Kidney tubule cell (primary cell): ENCODE measurements around the gene OPN1LW.
"Not testable (repeated sequence)": the region's sequence is repeated elsewhere in the genome, so short reads cannot be mapped to it uniquely, and the experiment has no call there.

Experiments used
- DNase-seq: peaks from one replicate; pipeline ENCODE4 v3.0.0-alpha.2; 2018; ENCODE audit warnings: low spot score

The OPN1LW gene

DNA sequence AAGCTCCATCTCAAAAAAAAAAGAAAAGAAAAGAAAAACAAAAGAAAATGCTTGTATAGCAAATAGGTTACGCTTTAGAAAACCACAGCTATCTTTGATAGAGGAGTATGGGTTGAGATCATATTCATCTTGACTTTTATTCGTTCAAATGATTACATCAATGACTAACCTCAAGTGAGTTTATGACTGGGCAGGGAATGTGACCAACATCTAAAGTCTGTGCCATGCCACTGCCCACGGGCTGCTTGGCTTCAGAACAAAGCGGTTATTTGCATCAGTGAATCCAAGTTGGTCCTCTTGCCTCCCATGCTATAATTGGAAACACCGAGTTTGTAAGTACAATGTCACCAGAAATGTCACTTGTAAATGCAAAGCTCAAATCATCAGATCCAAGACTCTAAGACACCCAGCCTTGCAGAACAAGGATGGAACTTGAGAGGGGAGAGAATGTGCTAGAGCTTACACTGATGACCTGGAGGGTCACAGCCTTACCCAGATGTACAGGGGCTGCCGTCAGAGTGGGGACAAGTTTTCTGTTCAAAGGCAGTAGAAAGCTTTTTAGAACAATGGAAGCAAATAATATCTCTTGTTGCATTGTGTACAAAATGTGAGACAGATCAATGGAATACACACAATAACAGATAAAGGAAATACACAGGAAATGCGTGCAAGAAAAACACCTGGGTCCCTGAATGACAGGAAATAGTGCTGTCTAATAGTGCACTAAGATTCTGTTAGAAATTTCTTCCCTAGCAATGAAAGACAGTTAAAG, 8.4 kb upstream of the OPN1LW start:
- DNase-seq: peak; percentile 70

DNA sequence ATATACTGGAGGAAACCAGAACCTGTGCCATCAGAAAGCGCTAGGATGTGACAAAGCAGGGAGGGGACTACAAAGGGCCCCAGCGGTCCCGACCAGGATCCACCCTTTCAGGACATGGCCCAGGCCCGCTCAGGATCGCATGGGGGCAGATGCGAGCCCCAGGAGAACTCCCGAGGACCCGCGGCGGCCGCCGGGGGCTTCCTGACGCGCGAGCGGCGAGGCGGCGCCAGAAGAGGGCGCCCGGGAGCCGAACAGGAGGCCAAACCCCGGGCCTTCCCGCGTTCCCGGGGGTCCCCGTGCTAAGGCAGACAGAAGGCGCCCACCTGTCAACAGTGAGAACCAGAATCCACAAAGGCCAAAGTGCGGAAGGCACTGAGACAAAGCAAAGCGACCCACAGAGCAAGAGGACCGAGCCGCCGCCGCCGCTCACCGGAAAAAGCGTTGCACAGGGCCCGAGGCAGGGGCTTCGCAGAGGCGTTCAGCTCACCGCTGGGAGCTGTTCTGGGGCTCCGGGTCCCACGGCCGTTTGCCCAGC, 7.3 kb upstream of the OPN1LW start:
- DNase-seq: peak; percentile 41

GRCh38 chrX:154138857-154139256, 5.2 kb upstream of the OPN1LW start:
- no peak for DNase-seq

DNA sequence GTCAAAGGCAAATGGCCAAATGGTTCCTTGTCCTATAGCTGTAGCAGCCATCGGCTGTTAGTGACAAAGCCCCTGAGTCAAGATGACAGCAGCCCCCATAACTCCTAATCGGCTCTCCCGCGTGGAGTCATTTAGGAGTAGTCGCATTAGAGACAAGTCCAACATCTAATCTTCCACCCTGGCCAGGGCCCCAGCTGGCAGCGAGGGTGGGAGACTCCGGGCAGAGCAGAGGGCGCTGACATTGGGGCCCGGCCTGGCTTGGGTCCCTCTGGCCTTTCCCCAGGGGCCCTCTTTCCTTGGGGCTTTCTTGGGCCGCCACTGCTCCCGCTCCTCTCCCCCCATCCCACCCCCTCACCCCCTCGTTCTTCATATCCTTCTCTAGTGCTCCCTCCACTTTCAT, 3.8 kb upstream of the OPN1LW start:
- DNase-seq: no peak

- no peak for DNase-seq
Observed at GRCh38 chrX:154140742-154141141, 3.3 kb upstream of the OPN1LW start.

GRCh38 chrX:154142386-154142785, 1.7 kb upstream of the OPN1LW start:
- no peak for DNase-seq

- no peak for DNase-seq
Observed at GRCh38 chrX:154142950-154143745, 895 bp upstream of the OPN1LW start.

GRCh38 chrX:154151030-154151429, 7.0 kb downstream of the OPN1LW start:
- not testable (repeated sequence) for DNase-seq

GRCh38 chrX:154156221-154156620, 12.2 kb downstream of the OPN1LW start:
- not testable (repeated sequence) for DNase-seq

DNA sequence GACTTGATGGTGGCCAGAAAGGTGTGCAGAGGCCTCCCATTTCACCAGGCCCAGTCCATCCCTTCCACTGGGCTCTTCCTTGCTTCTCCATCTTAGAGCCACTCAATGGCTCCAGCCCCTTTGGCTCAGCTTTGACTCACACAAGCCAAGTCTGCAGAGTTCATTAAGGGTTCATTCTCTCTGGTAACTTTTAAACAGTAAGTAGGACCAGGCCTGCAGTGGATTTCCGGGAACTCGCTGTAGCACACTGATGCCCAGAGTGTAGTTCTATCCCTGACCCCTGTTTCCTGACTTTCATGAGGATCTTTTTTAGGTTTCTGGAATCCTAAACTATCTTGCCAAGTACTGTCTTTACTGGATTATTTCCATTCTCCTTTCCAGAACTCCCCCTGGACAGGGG, 13.2 kb downstream of the OPN1LW start:
- not testable (repeated sequence) for DNase-seq

- DNase-seq: not testable (repeated sequence)
Observed at GRCh38 chrX:154159345-154159744, 15.3 kb downstream of the OPN1LW start.

GRCh38 chrX:154164902-154165301, 20.9 kb downstream of the OPN1LW start:
- not testable (repeated sequence) for DNase-seq

- DNase-seq: not testable (repeated sequence)
Observed at GRCh38 chrX:154168384-154168783, 24.3 kb downstream of the OPN1LW start.

DNA sequence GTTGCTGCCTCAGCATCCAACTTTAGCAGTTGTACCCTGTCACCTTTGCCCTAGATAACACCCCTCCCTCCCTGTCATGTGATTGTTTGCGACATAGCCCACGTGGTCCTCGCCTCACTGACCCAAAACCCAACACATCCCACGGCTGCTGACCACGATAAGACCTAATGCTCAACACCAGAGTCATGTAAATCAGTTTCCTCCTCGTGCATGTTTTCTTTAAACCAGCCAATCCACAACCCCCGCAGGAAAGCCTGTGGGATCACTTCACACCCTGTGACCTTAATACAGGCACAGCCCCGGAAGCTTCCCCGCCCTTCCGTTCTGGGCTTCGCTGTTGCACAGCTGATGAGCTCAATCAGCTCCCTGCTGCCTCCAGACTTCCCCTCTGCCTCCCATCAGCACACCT, 28.5 kb downstream of the OPN1LW start:
- not testable (repeated sequence) for DNase-seq

- not testable (repeated sequence) for DNase-seq
Observed at GRCh38 chrX:154174356-154174755, 30.3 kb downstream of the OPN1LW start.

- not testable (repeated sequence) for DNase-seq
Observed at GRCh38 chrX:154182296-154182695, 38.3 kb downstream of the OPN1LW start, which contains the start of gene OPN1MW. TSS of gene OPN1MW (plus strand) at chrX:154182596. CDS start at chrX:154182678, 82 bp downstream.

- DNase-seq: not testable (repeated sequence)
Observed at GRCh38 chrX:154183794-154184193, 39.8 kb downstream of the OPN1LW start.

GRCh38 chrX:154192846-154193245, 48.8 kb downstream of the OPN1LW start:
- DNase-seq: not testable (repeated sequence)

DNA sequence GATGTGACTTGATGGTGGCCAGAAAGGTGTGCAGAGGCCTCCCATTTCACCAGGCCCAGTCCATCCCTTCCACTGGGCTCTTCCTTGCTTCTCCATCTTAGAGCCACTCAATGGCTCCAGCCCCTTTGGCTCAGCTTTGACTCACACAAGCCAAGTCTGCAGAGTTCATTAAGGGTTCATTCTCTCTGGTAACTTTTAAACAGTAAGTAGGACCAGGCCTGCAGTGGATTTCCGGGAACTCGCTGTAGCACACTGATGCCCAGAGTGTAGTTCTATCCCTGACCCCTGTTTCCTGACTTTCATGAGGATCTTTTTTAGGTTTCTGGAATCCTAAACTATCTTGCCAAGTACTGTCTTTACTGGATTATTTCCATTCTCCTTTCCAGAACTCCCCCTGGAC, 50.3 kb downstream of the OPN1LW start:
- not testable (repeated sequence) for DNase-seq

- not testable (repeated sequence) for DNase-seq
Observed at GRCh38 chrX:154196466-154196865, 52.4 kb downstream of the OPN1LW start.
